ENCODE results near the gene ROBO2.

DNA sequence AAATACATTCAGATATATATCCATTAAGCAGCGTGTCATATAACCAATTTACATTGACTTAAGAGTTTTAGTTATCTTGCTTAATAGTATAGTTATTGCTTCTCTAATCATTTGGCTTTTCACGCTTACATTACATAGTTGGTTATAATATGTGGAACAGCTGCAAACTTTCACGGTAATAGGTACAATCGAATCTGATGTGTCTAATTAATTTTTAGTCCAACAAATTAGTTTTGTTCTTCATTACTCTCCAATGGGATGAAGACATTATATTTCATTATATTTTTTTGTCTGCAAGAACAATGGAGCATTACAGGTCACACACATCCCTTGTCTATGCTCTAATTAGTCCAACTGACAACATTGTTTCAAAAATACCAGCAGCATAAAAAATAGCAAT lies 546.3 kb downstream of the ROBO2 start:
- TF ChIP-seq HDGF (IDR thresholded peaks at IDR 0.05; ENCODE audit: borderline replicate concordance) (no peak), ELF4 (IDR thresholded peaks at IDR 0.05) (no peak), ZNF384 (IDR thresholded peaks at IDR 0.05) (no peak), SUZ12 (IDR thresholded peaks at IDR 0.05) (no peak), L3MBTL2 (conservative IDR thresholded peaks at IDR 0.05) (no peak), TARDBP (IDR thresholded peaks at IDR 0.05) (no peak), BHLHE40 (IDR thresholded peaks at IDR 0.05; ENCODE audit: borderline replicate concordance) (no peak), SP1 (IDR thresholded peaks at IDR 0.05) (no peak), NFRKB (IDR thresholded peaks at IDR 0.05) (no peak), LEF1 (IDR thresholded peaks at IDR 0.05; ENCODE audit: borderline replicate concordance) (no peak)

Data from HEK293T (cell line).